HG02763 (cell line): ENCODE measurements around the gene ZACN.
"Not testable (repeated sequence)": the region's sequence is repeated elsewhere in the genome, so short reads cannot be mapped to it uniquely, and the experiment has no call there.

Experiments used
- ATAC-seq: cut with Tn5 transposase; IDR thresholded peaks from one replicate; pipeline ENCODE4 v1.9.1; 2021; ENCODE audit warnings: mild to moderate bottlenecking, moderate library complexity; ENCODE audit not compliant: unreplicated experiment

The ZACN gene

GRCh38 chr17:76053246-76054111, 25.5 kb upstream of the ZACN start:
- ATAC-seq = no peak

GRCh38 chr17:76054112-76054476, 24.9 kb upstream of the ZACN start:
- ATAC-seq = no peak

- no peak for ATAC-seq
Observed at GRCh38 chr17:76056882-76057281, 22.1 kb upstream of the ZACN start.

GRCh38 chr17:76058264-76058663, 20.7 kb upstream of the ZACN start:
- ATAC-seq = not testable (repeated sequence)

- ATAC-seq = no peak
Observed at GRCh38 chr17:76063875-76064546, 15.0 kb upstream of the ZACN start.

GRCh38 chr17:76065775-76066174, 13.2 kb upstream of the ZACN start:
- no peak for ATAC-seq

GRCh38 chr17:76071531-76072147, 7.3 kb upstream of the ZACN start:
- ATAC-seq = no peak

- peak; percentile 92 for ATAC-seq
Observed at GRCh38 chr17:76072148-76072858, 6.7 kb upstream of the ZACN start, which contains the start of gene SRP68. TSS of gene SRP68 (minus strand) at chr17:76072517. CDS start at chr17:76072491, 26 bp downstream.

- no peak for ATAC-seq
Observed at GRCh38 chr17:76074390-76075363, 4.3 kb upstream of the ZACN start, which contains the start of gene GALR2. TSS of gene GALR2 (plus strand) at chr17:76074781. CDS start at chr17:76074884, 103 bp downstream.

- ATAC-seq = no peak
Observed at GRCh38 chr17:76075364-76076145, 3.4 kb upstream of the ZACN start.

GRCh38 chr17:76076146-76076764, 2.7 kb upstream of the ZACN start:
- no peak for ATAC-seq

GRCh38 chr17:76076765-76077583, 2.0 kb upstream of the ZACN start:
- ATAC-seq = no peak

- ATAC-seq = no peak
Observed at GRCh38 chr17:76077584-76078110, 1.3 kb upstream of the ZACN start.

GRCh38 chr17:76078370-76078769, 612 bp upstream of the ZACN start:
- not testable (repeated sequence) for ATAC-seq

- no peak for ATAC-seq
Observed at GRCh38 chr17:76079535-76079955, 563 bp downstream of the ZACN start.

- ATAC-seq = no peak
Observed at GRCh38 chr17:76079956-76080767, 1.2 kb downstream of the ZACN start.
